Activated naive CD8-positive, alpha-beta T cell treated with anti-CD3 and anti-CD28 coated beads, Interleukin-2, amount 50 U/mL, for 16 hours (primary cell): Measurements from ENCODE around the gene NAPEPLD.
"Not testable (repeated sequence)": the region's sequence is repeated elsewhere in the genome, so short reads cannot be mapped to it uniquely, and the experiment has no call there.

ENCODE experiments used
- DNase-seq: peaks from one replicate; pipeline ENCODE4 v3.0.0-alpha.2; 2020; ENCODE audit warnings: low read depth, low spot score

NAPEPLD gene

DNA sequence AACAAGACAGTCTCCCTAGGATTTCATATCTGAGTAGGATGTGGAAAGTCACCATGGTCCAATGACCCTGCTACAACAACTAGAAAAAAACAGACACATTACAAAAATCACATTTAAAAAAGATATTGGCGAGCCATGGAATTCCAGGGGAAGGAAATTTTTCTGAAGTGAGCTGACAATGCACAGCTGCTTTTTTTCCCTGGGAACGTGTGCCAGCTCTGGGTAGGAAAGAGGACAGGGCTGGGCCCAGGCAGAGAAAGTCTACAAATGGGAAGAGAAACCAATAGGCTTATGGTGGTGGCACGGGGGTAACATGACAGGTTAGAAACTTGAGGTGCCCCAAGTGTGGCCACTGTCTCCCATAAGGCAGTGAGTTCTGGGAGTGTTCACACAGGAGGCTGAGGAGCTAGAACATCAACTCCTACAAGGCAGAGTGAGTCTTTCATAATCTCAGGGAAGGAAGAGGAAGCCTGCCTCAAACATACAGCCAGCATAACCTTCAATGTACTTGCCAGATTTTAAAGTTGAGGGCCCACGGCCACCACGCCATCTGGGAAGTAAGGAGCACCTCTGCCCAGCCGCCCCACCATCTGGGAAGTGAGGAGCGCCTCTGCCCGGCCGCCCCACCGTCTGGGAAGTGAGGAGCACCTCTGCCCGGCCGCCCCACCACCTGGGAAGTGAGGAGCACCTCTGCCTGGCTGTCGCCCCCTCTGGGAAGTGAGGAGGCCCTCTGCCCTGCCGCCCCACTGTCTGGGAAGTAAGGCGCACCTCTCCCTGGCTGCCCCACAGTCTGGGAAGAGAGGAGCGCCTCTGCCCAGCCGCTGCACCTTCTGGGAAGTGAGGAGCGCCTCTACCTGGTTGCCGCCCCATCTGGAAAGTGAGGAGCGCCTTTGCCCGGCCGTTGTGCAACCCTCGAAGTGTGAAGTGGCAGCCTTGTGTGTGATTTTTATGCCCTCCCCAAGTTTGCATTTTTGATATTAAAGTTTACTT lies 80.2 kb downstream of the NAPEPLD start:
- no peak for DNase-seq

DNA sequence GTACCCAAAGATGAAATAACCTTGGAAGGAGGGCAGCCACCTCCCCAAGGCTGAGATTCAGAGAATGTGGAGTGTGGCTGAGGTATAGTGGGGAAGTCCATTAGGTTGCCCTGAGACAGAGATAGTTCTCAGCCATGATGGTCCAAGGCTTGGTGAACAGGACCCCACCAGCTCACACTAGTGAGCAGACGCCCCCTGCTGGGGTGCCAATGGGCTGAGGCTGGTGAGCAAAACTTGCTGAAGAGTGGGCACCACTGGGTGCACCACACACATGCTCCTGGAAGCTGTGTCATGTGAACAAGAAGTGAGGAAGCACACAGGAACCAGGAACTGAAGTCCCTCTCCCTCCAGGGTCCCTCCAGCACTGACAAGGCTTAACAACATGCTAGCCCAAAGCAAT lies 83.2 kb downstream of the NAPEPLD start:
- no peak for DNase-seq

DNA sequence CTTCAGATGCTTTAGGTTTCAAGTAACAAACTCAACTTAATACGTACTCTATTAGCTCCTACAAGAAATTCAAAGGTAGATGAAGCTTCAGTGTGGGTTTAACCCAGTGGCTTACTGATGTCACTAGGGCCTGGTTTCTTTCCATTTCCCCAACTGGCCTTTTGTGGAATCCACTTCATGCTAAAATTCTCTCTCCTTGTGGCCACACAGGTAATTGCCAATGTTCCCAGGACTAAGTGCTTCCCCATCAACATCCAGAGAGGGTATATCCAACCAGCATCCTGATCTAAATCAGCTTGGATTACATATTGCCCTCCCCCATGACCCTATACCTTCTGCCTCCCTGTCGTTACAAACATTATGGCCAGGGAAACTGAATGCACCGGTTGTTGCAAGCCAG lies 85.0 kb downstream of the NAPEPLD start:
- no peak for DNase-seq

DNA sequence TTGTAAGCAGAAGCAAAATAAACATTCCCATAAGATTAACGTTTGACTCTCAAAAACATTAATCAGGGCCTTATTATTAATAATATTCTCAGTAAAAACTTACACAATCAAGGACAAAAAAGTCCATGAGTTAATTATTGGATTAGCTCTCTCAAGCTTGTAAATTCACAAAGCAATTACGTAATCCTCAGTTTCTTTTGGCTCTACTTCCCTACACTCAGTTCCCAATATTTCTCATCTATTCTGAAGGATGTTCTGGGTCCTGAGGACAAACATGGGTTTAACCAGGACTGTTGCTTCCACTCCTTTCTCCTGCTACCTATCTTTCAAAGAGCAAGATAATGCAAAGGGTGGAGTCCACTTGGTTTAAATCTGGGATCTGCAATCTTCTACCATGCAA lies 89.4 kb downstream of the NAPEPLD start:
- DNase-seq, result no peak

DNA sequence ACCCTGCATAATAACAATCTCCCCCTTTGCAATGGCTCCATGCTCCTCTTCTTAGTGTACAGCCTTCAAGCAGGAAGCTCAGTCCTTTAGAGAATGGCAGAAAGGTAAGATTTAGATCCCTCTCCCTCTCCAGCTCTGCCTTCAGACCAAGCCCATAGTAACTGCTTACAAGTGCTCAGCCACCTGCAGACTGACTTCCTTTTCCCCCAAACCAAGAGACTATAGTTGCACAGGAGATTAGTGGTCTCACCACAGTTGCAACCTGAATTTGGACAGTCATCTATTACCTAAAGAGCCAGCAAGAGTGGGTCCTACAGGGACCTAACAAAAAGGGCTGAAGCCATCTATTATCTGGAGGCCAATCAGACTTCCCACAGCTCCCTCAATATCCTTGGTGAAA lies 90.8 kb downstream of the NAPEPLD start:
- DNase-seq, result no peak

DNA sequence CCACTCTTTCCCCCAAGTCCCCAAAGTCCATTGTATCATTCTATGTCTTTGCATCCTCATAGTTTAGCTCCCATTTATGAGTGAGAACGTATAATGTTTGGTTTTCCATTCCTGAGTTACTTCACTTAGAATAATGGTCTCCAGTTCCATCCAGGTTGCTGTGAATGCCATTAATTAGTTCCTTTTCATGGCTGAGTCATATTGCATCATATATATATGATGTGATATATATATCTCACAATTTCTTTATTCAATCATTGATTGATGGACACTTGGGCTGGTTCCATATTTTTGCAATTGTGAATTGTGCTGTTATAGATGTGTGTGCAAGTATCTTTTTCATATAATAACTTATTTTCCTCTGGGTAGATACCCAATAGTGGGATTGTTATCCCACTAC lies 92.9 kb downstream of the NAPEPLD start:
- not testable (repeated sequence) for DNase-seq

DNA sequence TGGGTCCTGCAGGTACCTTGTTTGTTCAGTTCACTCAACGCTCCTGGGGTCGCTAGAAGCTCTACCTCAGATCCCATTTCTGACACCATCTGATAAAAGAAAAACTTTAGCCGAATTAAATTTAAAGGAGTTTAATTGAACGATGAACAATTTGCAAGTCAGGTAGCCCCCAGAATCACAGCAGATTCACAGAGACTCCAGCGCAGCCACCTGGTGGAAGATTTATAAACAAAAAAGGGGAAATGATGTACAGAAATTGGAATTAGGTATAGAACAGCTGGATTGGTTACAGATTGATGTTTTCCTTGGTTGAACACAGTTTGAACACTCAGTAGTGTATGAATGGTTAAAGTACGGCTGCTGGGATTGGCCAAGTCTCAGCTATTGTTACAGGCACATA lies 97.4 kb downstream of the NAPEPLD start:
- DNase-seq, result no peak
